Cardiac fibroblast (primary cell): ENCODE data around the gene GPR39.

ENCODE experiments used
- DNase-seq, 2 donors: peaks; one replicate each; pipeline versions ENCODE4 v3.0.0 to v3.0.0-alpha.2; 2010; ENCODE audit warnings: low read depth in 2 of 2
- H3K4me3 ChIP-seq, 2 donors: replicated peaks in 1 of 2; 1 replicate in 1 of 2; 2 replicates in 1 of 2; pipeline ENCODE4 v1.5.1; 2011; ENCODE audit warnings: low read depth in 2 of 2, low read length in 2 of 2, mild to moderate bottlenecking in 2 of 2, moderate library complexity in 1 of 2
- CTCF ChIP-seq: IDR thresholded peaks from one replicate; pipeline ENCODE4 v1.5.1; 2011; ENCODE audit warnings: low read depth, mild to moderate bottlenecking, low read length, inconsistent platforms

The GPR39 gene

GRCh38 chr2:132677661-132678060 lies 261.1 kb downstream of the GPR39 start:
- no peak for TF ChIP-seq CTCF
- no peak overlapping the region for H3K4me3 ChIP-seq
- DNase-seq: peak in 1 of 2 donors; percentile 44

GRCh38 chr2:132678483-132678882 lies 261.9 kb downstream of the GPR39 start:
- DNase-seq: peak in 1 of 2 donors; percentile 22
- no peak for TF ChIP-seq CTCF
- H3K4me3 ChIP-seq: no peak overlapping the region

- no peak for DNase-seq
- no peak for TF ChIP-seq CTCF
- H3K4me3 ChIP-seq: no peak overlapping the region
Observed at GRCh38 chr2:132680544-132680943, 263.9 kb downstream of the GPR39 start.

GRCh38 chr2:132681766-132682165 lies 265.2 kb downstream of the GPR39 start:
- H3K4me3 ChIP-seq: no peak overlapping the region
- DNase-seq: peak in 1 of 2 donors; percentile 33
- TF ChIP-seq CTCF: no peak

GRCh38 chr2:132690664-132691303 lies 274.2 kb downstream of the GPR39 start:
- DNase-seq: no peak
- no peak overlapping the region for H3K4me3 ChIP-seq
- TF ChIP-seq CTCF: no peak

GRCh38 chr2:132691556-132691955 lies 275.0 kb downstream of the GPR39 start:
- no peak for TF ChIP-seq CTCF
- no peak overlapping the region for H3K4me3 ChIP-seq
- DNase-seq: no peak

GRCh38 chr2:132692816-132693215 lies 276.2 kb downstream of the GPR39 start:
- TF ChIP-seq CTCF: no peak
- H3K4me3 ChIP-seq: no peak overlapping the region
- no peak for DNase-seq
